ENCODE measurements around the gene ARAP1. TPM values are rescaled to one million over a fixed set of nuclear protein-coding genes. Genes with fewer than 3 reads are reported as not detected.

Gene ARAP1
- total RNA-seq, 1 donor from 2014 or later, result 20.5 TPM

DNA sequence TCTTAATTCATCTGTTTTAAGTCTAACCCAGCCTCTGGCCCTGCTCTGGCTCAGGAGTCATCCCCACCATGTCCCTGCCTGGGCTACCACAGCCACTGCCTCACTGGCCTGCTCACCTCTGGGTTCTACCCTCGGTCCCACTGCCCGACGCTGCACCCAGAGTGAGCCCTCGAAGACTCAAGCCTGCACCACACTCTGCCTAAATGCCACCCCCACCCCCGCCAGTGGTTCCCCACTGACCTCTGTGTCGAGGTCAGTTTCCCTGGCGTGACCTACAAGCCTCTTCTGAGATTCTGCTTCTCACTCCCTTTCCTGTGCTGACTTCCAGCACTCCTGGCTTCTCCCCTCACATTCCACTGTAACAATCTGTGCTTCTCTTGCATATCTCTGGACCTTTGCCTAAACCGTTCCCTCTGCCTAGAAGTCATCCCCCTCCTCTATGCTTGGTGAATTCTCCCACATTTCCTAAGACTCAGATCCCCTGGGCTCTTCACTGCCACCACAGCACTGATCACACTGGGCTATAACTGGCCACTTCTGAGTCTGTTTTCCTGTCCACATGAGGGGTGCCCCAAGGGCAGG lies 65.5 kb downstream of the ARAP1 start:
- H3K36me3 Mint-ChIP-seq (ENCODE audit: unreplicated experiment), result peaks cover 7% of the 10 kb centered on the region
- DNase-seq, result no peak
- TF ChIP-seq, protein P1, sequence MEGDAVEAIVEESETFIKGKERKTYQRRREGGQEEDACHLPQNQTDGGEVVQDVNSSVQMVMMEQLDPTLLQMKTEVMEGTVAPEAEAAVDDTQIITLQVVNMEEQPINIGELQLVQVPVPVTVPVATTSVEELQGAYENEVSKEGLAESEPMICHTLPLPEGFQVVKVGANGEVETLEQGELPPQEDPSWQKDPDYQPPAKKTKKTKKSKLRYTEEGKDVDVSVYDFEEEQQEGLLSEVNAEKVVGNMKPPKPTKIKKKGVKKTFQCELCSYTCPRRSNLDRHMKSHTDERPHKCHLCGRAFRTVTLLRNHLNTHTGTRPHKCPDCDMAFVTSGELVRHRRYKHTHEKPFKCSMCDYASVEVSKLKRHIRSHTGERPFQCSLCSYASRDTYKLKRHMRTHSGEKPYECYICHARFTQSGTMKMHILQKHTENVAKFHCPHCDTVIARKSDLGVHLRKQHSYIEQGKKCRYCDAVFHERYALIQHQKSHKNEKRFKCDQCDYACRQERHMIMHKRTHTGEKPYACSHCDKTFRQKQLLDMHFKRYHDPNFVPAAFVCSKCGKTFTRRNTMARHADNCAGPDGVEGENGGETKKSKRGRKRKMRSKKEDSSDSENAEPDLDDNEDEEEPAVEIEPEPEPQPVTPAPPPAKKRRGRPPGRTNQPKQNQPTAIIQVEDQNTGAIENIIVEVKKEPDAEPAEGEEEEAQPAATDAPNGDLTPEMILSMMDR (IDR thresholded peaks at IDR 0.05; ENCODE audit: partially characterized antibody, unreplicated experiment), result no peak
- peaks cover 2% of the 10 kb centered on the region for H3K9me3 Mint-ChIP-seq (ENCODE audit: unreplicated experiment)
- H3K4me3 Mint-ChIP-seq (ENCODE audit: unreplicated experiment), result no peak overlapping the region
- H3K27me3 Mint-ChIP-seq (ENCODE audit: unreplicated experiment), result peaks cover 7% of the 10 kb centered on the region
- no peaks in the 10 kb centered on the region for H3K4me1 Mint-ChIP-seq (ENCODE audit: low read depth, unreplicated experiment)
- no peak overlapping the region for H3K27ac Mint-ChIP-seq (ENCODE audit: unreplicated experiment)

DNA sequence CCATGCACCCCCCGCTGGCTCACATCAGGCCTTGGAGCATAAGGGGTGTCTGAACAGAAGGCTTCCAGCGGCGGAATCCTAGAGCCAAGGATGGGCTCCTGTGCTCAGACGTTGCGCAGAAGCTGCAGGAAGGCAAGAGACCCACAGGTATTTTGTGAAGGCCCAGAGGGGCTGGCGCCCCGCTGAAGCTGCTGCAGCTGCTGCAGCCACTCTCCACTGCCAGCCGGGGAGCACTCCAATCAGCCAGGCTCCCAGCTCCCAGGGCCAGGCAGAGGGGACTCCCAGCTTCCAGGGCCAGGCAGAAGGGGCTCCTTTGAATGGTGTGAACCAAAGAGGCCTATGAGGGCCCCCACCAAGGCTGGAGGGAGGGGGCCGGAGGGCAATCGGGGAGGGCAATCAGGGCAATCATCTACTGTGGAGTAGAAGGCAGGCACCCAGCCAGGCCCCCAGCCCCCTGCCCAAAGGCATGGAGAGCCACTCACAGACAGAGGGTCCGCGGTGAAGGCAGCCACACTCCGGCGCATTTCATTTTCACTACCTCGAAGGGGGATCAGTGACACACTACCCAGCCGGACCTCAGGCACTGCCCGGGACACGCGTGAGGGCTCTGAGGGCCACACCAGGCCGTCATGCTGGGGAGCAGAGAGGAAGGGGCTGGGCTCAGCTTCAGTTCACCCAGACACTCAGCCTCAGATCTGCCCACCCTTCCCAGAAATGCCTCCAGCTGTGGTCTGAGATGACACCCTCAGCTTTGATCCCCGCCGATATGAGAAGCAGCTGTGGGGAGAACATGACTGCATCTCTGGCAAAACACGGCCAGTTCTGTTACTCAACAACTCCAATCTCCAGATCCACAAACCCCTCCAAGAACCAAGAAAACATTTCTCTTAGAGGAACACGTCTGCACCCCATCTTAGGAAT lies 66.4 kb downstream of the ARAP1 start:
- no peak overlapping the region for H3K4me3 Mint-ChIP-seq (ENCODE audit: unreplicated experiment)
- peaks cover 2% of the 10 kb centered on the region for H3K9me3 Mint-ChIP-seq (ENCODE audit: unreplicated experiment)
- no peaks in the 10 kb centered on the region for H3K4me1 Mint-ChIP-seq (ENCODE audit: low read depth, unreplicated experiment)
- TF ChIP-seq, protein P1 (IDR thresholded peaks at IDR 0.05; ENCODE audit: partially characterized antibody, unreplicated experiment), result no peak
- peaks cover 7% of the 10 kb centered on the region for H3K27me3 Mint-ChIP-seq (ENCODE audit: unreplicated experiment)
- no peak for DNase-seq
- H3K36me3 Mint-ChIP-seq (ENCODE audit: unreplicated experiment), result peaks cover 1% of the 10 kb centered on the region
- no peak overlapping the region for H3K27ac Mint-ChIP-seq (ENCODE audit: unreplicated experiment)

DNA sequence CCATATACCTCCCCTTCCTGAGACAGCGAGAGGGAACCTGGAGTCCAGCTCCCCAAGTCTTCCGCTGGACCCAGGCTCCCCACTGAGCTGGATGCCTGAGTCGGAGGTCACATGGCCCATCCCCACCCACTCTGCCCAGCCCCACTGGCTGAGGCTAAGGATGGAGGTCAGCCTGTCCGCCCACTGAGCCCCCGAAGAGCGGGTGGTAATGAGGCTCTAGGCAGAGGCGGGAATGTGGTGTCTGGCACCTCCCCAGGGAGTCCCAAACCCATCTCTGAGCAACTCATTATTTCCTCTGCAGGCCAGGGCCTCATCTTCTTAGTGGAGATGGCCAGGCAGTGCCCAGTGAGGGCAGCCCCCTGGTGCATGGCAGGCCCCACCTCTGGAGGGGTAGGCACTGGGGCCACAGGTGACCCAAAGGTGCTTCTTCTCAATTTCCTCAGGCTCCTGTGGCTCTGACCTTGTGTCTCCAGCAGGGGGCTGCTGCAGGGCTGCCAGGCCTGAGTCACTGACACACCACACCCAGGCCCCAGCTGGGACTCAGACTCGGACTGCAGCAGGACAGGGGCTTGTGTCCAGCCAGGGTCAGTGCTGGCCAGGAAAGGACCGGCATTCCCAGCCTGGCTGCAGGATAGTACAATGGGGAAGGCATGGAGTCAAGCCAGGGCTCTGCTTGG lies 67.8 kb downstream of the ARAP1 start:
- Mint-ChIP-seq H3K27ac (ENCODE audit: unreplicated experiment) (no peak overlapping the region), H3K4me3 (ENCODE audit: unreplicated experiment) (no peak overlapping the region), H3K27me3 (ENCODE audit: unreplicated experiment) (peaks cover 5% of the 10 kb centered on the region), H3K4me1 (ENCODE audit: low read depth, unreplicated experiment) (peaks cover 2% of the 10 kb centered on the region), H3K36me3 (ENCODE audit: unreplicated experiment) (no peaks in the 10 kb centered on the region), H3K9me3 (ENCODE audit: unreplicated experiment) (peaks cover 2% of the 10 kb centered on the region)
- peak; percentile 81 for DNase-seq
- TF ChIP-seq, protein P1 (IDR thresholded peaks at IDR 0.05; ENCODE audit: partially characterized antibody, unreplicated experiment), result peak; percentile 71

DNA sequence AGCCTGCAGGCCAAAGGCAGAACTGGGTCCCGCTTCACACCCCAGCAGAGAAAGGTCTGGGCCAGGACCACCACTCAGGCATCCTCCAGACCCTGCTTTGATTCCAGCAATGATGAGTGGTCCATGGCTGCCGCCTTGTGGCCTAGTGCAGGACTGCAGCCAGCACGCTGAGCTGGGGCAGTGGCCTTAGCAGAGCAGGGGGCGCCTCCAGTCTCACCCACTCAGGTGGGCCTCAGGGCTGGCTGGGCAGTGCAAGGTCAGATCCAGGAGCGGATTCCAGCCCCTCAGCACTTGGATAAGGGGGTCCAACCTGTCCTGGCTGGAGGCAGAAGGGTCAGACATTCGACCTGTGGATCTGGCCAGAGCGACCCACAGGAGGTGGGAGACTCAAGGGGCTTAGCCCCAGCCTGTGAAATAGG lies 68.4 kb downstream of the ARAP1 start:
- peak; percentile 92 for DNase-seq
- H3K4me3 Mint-ChIP-seq (ENCODE audit: unreplicated experiment), result no peak overlapping the region
- TF ChIP-seq, protein P1 (IDR thresholded peaks at IDR 0.05; ENCODE audit: partially characterized antibody, unreplicated experiment), result peak; percentile 92
- H3K27ac Mint-ChIP-seq (ENCODE audit: unreplicated experiment), result no peak overlapping the region
- H3K36me3 Mint-ChIP-seq (ENCODE audit: unreplicated experiment), result no peaks in the 10 kb centered on the region
- H3K4me1 Mint-ChIP-seq (ENCODE audit: low read depth, unreplicated experiment), result peaks cover 5% of the 10 kb centered on the region
- H3K27me3 Mint-ChIP-seq (ENCODE audit: unreplicated experiment), result peaks cover 5% of the 10 kb centered on the region
- peaks cover 2% of the 10 kb centered on the region for H3K9me3 Mint-ChIP-seq (ENCODE audit: unreplicated experiment)

All from glutamatergic neuron (in vitro differentiated cells).